Measurements from ENCODE around the gene MMP10.
"Not testable (repeated sequence)": the region's sequence is repeated elsewhere in the genome, so short reads cannot be mapped to it uniquely, and the experiment has no call there.

Gene MMP10

GRCh38 chr11:102757823-102758549 lies 22.4 kb downstream of the MMP10 start:
- in situ Hi-C loops (cut with HindIII; ENCODE audit: low pct_ligation_motif_present, low sequenced_read_pairs) = no loop called here
- Histone ChIP-seq H3K27ac (no peak overlapping the region), H3K4me3 (ENCODE audit: low read depth, low read length) (no peak overlapping the region), H3K36me3 (replicated peaks) (no peaks in the 10 kb centered on the region), H3K27me3 (replicated peaks) (no peaks in the 10 kb centered on the region)
- TF ChIP-seq, protein P1, sequence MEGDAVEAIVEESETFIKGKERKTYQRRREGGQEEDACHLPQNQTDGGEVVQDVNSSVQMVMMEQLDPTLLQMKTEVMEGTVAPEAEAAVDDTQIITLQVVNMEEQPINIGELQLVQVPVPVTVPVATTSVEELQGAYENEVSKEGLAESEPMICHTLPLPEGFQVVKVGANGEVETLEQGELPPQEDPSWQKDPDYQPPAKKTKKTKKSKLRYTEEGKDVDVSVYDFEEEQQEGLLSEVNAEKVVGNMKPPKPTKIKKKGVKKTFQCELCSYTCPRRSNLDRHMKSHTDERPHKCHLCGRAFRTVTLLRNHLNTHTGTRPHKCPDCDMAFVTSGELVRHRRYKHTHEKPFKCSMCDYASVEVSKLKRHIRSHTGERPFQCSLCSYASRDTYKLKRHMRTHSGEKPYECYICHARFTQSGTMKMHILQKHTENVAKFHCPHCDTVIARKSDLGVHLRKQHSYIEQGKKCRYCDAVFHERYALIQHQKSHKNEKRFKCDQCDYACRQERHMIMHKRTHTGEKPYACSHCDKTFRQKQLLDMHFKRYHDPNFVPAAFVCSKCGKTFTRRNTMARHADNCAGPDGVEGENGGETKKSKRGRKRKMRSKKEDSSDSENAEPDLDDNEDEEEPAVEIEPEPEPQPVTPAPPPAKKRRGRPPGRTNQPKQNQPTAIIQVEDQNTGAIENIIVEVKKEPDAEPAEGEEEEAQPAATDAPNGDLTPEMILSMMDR (IDR thresholded peaks at IDR 0.05; ENCODE audit: low read depth, low read length, missing control alignments) = no peak
- DNase-seq = peak; percentile 62

- TF ChIP-seq, protein P1 (IDR thresholded peaks at IDR 0.05; ENCODE audit: low read depth, low read length, missing control alignments) = no peak
- in situ Hi-C loops (cut with HindIII; ENCODE audit: low pct_ligation_motif_present, low sequenced_read_pairs) = no loop called here
- H3K36me3 ChIP-seq (replicated peaks) = no peaks in the 10 kb centered on the region
- no peaks in the 10 kb centered on the region for H3K27me3 ChIP-seq (replicated peaks)
- H3K27ac ChIP-seq = no peak overlapping the region
- no peak overlapping the region for H3K4me3 ChIP-seq (ENCODE audit: low read depth, low read length)
- DNase-seq = no peak
Measured at GRCh38 chr11:102753267-102753666, 27.2 kb downstream of the MMP10 start.

DNA sequence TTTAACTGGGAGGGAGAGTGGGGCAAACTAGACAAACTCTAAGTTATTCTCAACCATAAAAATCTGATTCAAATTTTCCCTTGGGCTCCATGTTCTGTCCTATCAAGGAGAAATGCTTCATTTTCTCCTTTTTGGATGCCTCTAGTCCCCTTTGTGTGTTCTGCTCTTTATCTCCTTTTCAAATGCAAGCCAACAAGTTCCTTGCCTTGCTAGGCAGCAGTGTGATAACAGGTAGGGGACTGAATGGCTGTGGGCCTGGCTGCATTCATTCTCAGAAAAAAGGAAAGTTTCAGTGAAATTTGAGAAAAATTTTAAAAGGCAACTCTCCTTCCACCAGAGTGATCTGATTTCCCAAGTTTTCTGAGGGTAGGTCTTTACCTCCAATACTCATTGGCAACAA lies 28.8 kb downstream of the MMP10 start:
- in situ Hi-C loops (cut with HindIII; ENCODE audit: low pct_ligation_motif_present, low sequenced_read_pairs) = no loop called here
- no peaks in the 10 kb centered on the region for H3K36me3 ChIP-seq (replicated peaks)
- H3K27ac ChIP-seq = no peak overlapping the region
- TF ChIP-seq, protein P1 (IDR thresholded peaks at IDR 0.05; ENCODE audit: low read depth, low read length, missing control alignments) = no peak
- no peak for DNase-seq
- no peaks in the 10 kb centered on the region for H3K27me3 ChIP-seq (replicated peaks)
- H3K4me3 ChIP-seq (ENCODE audit: low read depth, low read length) = no peak overlapping the region

- Histone ChIP-seq H3K27me3 (replicated peaks) (no peaks in the 10 kb centered on the region), H3K27ac (no peak overlapping the region), H3K36me3 (replicated peaks) (no peaks in the 10 kb centered on the region), H3K4me3 (ENCODE audit: low read depth, low read length) (no peak overlapping the region)
- in situ Hi-C loops (cut with HindIII; ENCODE audit: low pct_ligation_motif_present, low sequenced_read_pairs) = no loop called here
- TF ChIP-seq, protein P1 (IDR thresholded peaks at IDR 0.05; ENCODE audit: low read depth, low read length, missing control alignments) = no peak
- DNase-seq = no peak
Measured at GRCh38 chr11:102749101-102749722, 31.2 kb downstream of the MMP10 start.

- in situ Hi-C loops (cut with HindIII; ENCODE audit: low pct_ligation_motif_present, low sequenced_read_pairs); DNase-seq: not testable (repeated sequence)
Measured at GRCh38 chr11:102746746-102747578, 33.5 kb downstream of the MMP10 start.

DNA sequence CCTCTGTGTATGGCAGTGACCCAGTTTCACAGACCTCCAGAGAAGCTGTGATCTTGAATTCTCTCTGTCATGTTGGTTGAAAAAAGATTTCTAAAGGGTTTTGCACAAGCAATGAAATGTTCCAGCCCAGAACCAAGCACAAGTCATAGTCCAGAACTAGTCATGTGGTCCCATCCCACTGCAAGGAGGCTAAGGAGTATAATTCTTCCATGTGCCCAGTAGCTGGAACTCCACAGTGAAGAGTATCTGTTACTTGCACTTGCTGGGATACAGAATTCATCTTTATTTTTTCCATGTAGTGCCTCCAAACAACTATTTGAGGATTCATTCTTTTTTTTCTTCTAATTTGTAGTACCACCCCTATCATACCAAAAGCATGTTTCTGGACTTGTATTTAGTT lies 45.8 kb downstream of the MMP10 start:
- Histone ChIP-seq H3K27ac (no peak overlapping the region), H3K4me3 (ENCODE audit: low read depth, low read length) (no peak overlapping the region), H3K27me3 (replicated peaks) (no peaks in the 10 kb centered on the region), H3K36me3 (replicated peaks) (no peaks in the 10 kb centered on the region)
- no peak for DNase-seq
- TF ChIP-seq, protein P1 (IDR thresholded peaks at IDR 0.05; ENCODE audit: low read depth, low read length, missing control alignments) = no peak
- in situ Hi-C loops (cut with HindIII; ENCODE audit: low pct_ligation_motif_present, low sequenced_read_pairs) = no loop called here

More at GRCh38 chr11:102746746-102747578, 33.5 kb downstream of the MMP10 start:
- not testable (repeated sequence) for H3K4me3 ChIP-seq (ENCODE audit: low read depth, low read length); H3K27ac ChIP-seq; H3K36me3 ChIP-seq (replicated peaks); H3K27me3 ChIP-seq (replicated peaks)

All from brain microvascular endothelial cell (primary cell).